HG03457 (cell line): Measurements from ENCODE around the gene RRP1B.
A peak's percentile ranks its signal among the peaks of the same experiment; 100 is the strongest.

Experiments used
- ATAC-seq: cut with Tn5 transposase; IDR thresholded peaks from one replicate; pipeline ENCODE4 v1.9.1; 2021; ENCODE audit warnings: moderate number of reproducible peaks; ENCODE audit not compliant: unreplicated experiment

Gene RRP1B

DNA sequence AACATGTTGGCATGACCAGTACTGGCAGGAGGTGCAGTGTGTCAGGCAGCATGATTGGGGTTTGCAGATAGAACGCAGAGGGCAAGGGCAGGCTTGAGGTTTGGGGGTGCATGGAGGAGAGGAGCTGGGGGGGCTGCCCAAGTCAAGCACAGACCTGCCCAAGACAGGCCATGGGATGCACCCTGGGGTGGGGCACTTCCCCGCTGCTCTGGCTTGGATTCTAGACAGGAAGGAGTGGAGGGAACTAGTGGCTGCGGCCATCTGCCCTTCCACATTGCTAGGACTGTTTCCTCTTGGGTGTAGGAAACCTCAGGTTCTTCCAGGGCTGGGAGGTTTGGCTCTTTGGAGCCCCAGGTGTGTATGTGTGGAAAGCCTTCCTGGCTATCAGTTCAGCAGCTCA, 62.6 kb downstream of the RRP1B start:
- ATAC-seq = no peak

- no peak for ATAC-seq
Measured at GRCh38 chr21:43723648-43724047, 64.3 kb downstream of the RRP1B start.

DNA sequence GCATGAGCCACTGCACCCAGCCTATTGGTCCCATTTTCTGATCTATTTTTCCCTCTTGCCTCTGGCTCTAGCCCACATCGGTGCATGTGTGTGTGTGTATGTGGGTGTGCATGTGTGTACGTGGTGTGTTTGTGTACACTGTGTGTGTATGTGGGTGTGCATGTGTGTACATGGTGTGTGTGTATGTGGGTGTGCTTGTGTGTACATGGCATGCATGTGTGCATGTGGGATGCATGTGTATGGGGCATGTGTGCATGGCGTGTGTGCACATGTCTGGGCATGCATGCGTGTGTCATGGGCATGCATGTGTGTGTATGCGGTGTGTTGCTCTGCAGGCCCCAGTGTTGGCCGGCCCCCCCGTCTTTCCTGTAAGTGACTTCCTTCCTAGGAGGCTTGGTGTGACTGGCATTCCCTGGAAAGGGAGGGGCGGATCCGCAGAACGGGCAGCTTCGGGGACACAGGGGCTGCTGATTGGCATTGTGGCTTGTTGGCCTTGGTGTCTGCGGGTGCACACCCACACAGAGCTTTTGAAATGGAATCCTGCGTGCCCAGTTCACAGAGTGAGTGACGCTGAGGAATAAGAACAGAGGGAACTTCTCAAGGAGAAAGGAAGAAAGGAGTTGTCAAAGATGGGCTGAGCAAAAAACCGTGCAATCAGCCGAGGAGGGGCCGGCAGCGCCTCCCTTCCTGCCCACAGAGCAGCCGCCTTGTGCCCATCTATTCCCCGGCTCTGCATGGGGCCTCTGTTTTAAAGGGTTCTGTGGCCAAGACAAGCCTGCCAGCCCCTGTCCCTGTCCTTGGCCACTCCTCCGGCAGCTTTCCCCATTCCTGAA, 67.5 kb downstream of the RRP1B start:
- no peak for ATAC-seq

DNA sequence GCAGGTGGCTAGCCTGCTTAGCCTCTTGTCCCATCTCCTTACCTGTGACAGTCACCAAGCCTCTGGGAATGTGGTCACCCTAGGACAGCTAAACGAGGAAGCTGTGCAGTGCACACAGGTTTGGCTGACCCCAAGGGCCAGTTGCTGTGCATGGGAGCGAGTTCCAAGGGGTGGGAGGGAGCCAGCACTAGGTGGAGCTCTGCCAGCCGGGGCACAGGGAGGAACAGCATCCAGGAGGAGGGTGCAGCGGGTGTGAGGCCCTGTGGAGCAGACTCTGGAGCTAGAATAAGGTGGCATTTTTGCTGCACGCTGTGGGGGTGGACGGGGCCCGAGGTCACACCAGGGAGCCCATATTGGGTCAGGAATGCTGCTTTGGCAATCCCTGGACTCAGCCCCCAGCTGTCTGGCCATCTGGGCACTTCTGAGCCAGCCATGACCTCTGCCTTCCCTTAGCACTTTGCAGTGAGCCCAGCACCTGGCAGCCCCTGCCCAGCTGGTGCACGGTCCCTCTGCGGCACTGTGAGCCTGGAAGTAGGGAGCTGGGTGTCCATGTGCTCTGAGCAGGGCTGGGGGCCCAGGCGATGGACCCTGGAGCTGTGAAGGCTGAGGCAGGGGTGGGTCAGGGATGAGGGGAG, 68.3 kb downstream of the RRP1B start:
- no peak for ATAC-seq

- ATAC-seq = no peak
Measured at GRCh38 chr21:43728154-43728466, 68.8 kb downstream of the RRP1B start.

- ATAC-seq = peak; percentile 63
Measured at GRCh38 chr21:43728467-43729390, 69.4 kb downstream of the RRP1B start.

- no peak for ATAC-seq
Measured at GRCh38 chr21:43731476-43731875, 72.1 kb downstream of the RRP1B start.

- no peak for ATAC-seq
Measured at GRCh38 chr21:43731891-43732711, 72.7 kb downstream of the RRP1B start.

- no peak for ATAC-seq
Measured at GRCh38 chr21:43733060-43733459, 73.7 kb downstream of the RRP1B start.

GRCh38 chr21:43733529-43734071, 74.2 kb downstream of the RRP1B start:
- ATAC-seq = no peak

GRCh38 chr21:43734131-43734927, 75.0 kb downstream of the RRP1B start:
- no peak for ATAC-seq

- no peak for ATAC-seq
Measured at GRCh38 chr21:43734928-43735229, 75.5 kb downstream of the RRP1B start.

DNA sequence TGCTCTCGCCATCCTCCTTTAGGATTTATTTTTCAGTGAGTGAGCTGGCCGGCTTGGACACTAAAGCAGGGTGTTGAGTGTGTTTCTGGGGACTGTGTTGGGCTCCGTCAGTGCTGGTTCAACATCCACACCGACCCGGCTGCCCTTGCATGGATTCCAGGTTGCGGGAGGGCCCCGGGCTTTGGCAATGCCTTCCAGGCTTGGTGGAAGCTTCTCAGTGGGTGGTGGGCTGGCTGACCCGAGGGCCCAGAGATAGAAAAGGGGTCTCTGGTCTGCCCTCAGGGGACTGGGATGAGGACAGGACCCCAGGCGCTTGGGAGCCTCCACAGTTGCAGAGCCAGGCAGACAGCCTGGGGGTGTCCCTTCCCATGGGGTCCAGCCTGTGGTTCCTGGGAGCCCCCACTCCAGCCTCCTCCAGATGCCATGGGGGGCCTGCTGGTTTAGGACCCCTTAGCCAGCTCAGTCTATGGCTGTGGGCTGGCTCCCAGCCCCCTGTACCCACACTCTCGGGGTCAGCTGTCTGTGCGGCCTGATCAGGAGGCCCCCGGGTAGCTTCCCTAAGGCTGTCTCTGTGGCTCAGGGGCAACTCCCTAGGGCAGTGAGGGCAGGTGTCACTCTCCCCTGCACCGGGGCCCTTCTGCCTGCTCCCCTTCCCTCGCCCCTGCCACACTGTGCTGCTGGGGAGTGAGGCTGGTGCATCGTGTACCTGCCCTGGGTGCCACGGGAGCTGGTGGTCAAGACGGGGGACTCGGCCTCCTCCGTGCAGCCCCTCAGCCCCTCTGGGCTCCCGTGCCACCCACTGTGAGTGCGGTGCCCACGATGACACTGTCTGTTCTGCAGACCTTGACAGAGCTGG, 76.1 kb downstream of the RRP1B start:
- ATAC-seq = no peak

GRCh38 chr21:43736224-43736883, 77.0 kb downstream of the RRP1B start:
- ATAC-seq = no peak

GRCh38 chr21:43737158-43737950, 78.0 kb downstream of the RRP1B start:
- ATAC-seq = no peak

DNA sequence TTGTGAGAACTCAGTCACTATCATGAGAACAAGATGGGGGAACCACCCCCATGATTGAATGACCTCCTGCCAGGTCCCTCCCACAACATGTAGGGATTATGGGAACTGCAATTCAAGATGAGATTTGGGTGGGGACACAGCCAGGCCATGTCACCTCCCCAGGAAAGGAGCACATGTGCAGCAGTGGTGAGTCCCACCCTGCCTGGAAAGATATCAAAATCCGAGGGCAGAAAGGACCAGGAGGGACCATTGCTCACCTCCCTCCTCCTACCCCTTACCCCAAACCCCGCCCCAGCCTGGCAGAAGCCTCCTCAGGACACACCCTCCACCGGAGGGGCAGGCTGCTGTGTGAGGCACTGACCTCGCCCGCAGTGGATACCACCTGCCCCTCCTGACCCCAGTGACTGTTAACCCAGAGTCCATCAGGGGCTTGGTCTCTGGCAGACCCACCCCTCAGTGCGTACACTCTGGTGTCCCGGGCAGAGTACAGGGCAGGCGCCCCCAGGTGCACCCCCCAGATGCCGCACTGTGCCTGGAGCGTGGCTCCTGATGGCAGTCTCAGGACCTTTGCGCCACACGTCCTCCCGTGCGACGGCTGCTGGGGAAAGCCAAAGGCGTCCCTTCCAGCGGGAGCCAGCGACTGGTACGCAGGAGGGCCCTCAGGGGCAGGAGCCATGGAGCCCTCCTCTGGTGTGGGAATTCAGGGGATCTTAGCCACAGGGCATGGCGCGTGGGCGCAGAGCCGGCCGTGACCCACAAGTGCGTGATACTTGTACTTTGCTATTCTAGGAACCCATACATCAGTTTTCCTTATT, 80.5 kb downstream of the RRP1B start:
- ATAC-seq = no peak
